RCC 7860 (cell line): Measurements from ENCODE around the gene KRTAP10-9.
"Not testable (repeated sequence)": the region's sequence is repeated elsewhere in the genome, so short reads cannot be mapped to it uniquely, and the experiment has no call there.

Source experiments
- DNase-seq: peaks from one replicate; pipeline ENCODE4 v3.0.0-alpha.2; 2015; ENCODE audit warnings: low spot score
- FAIRE-seq: peaks from 2 replicates; lab custom pipeline; 2012; peaks lifted over from hg19 to GRCh38; lab: Jason Lieb, UNC

The KRTAP10-9 gene

DNA sequence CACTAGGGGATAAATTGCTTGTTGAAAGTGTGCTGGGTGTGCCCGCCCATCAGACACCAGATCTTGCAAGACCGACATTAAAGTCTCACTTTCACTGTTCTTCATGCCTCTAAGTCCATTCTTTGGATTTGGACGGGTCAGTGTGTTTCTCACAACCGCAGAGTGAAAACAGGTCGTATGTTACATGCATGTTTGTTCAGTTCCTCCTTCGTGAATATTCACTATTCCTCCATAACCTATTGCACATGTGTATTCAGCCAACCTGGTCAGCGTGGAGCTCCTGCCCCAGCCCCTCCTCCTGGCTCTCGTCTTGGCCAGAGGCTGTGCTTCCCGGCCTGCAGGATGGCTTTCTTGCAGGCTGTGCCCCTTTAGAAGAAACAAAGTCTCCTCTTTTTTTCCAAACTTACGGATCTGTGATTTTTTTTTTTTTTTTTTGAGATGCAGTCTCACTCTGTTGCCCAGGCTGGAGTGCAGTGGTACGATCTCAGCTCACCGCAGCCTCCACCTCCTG lies 32.4 kb upstream of the KRTAP10-9 start:
- DNase-seq: no peak

DNA sequence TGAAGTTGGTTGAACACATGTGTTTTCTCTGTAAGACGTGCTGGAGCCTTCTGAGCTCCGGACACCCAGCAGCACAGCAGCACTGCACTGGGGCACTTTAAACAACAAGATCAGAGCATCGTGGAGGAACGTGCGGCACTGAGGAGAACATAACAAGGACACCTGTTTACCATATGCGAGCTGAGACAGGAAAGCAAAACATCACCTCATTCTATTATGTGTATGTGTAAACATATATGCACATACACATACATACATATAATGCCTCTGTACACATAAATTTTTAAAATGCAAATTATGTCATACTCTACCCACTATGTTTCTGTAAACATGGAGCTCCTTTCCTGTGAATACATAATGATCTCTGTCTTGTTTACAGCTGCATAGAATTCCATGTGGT lies 31.4 kb upstream of the KRTAP10-9 start:
- DNase-seq (no peak), FAIRE-seq (no peak)

More for the DNA sequence above, 32.4 kb upstream of the KRTAP10-9 start:
- FAIRE-seq: no peak

DNA sequence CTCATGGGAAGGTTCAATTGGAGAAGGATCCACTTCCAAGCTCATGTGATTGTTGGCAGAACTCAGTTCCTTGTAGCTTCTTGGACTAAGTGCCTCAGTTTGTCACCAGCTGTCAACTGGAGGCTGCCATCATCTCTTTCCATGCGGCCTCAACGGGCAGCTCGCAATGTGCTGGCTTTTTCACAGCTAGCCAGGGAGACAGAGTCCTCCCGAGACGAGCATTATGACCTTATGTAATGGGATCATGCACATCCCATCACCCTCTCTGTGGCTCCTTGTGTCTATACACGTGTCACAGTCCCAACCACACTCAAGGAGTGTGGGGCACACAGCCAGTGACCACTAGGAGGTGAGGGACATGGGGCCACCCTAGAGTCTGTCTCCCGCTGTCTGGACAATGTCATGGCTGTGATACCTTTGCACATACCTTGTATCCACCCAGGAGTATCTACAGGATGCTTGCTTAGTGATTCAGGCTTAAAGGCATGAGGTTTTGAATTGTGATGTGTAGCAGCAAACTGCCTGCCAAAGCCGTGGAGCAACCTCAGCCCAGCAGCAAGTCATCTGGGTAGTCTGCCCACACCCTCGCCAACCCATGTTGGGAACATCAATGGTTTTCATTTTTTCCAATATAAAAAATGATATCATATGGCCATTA lies 30.7 kb upstream of the KRTAP10-9 start:
- DNase-seq (peak; percentile 82), FAIRE-seq (no peak)

DNA sequence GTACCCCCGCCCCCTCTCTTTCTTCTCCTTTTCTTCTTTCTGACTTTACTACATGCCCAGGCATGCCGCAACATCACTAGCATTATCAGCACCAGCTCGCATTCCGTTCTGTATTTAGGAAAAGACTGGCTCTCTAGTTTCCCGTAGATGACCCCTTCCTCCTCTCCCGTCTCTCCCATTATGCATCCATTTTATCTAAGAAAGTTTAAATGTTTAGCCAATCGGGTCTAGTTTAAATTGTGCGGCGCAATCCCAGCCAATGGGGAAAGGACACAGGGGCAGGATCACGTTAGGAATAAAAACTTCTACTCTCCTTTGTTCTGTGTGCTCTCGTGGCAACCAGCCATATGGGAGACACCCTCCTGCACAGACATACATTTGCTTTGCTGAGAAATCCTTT lies 28.8 kb upstream of the KRTAP10-9 start:
- DNase-seq (no peak), FAIRE-seq (no peak)

DNA sequence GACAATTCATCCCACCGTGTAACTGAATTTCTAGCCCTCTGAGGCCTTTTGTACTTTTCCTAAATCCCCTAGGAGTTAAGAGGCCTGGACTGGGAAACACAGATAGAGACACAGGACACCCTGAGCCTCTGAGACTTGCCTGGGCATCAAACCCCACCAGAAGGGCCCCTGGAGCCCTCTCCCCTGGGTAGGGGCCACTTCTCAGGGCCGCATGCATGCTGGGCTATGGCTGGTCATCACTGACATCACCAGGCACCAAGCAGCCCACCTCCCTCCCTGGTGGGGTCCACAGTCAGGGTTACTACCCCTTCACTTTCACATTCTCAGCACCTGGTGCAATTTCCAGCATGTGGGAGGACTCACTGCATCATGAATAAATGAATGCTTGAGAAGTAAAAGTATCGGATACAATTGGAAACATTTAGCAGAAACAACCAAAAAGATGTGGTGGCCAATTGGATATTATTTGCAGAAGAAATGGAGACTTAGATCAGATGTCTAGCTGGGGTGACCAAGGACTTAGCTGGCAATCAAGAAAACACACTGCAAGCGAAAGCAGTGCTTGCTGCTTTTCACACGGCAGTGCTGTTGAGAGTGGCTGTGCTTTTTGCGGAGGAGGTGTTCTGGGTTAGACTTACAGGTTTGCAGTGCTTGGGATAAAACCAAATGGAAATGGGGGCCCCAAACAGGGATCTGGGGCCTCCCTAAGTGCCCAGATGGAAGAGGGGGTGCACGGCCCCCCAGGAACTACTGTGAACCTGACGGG lies 27.4 kb upstream of the KRTAP10-9 start:
- DNase-seq: no peak
- no peak for FAIRE-seq

DNA sequence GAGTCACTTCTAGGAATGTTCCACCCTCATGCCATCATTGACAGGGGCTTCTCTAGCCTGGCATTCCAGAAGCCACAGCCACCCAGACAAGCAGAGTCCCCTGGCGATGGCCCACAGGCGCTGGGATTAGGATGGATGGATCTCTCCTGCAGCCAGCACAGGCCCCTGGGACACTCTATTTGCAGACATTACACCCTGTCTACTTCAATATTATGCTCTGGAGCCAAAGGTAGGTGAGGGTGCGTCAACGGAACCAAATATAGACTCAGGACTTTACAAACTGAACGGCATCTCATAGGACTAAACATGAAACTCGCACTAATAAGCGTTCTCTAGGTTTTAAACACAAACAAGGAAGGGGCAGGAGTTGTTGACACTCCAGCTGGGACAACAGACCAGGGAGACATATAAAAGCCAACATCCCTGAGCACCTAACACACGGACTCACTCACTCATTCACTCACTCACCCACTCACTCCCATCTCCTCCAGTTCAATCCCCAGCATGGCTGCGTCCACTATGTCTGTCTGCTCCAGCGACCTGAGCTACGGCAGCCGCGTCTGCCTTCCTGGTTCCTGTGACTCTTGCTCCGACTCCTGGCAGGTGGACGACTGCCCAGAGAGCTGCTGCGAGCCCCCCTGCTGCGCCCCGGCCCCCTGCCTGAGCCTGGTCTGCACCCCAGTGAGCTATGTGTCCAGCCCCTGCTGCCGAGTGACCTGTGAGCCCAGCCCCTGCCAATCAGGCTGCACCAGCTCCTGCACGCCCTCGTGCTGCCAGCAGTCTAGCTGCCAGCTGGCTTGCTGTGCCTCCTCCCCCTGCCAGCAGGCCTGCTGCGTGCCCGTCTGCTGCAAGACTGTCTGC lies 26.5 kb upstream of the KRTAP10-9 start, which contains the start of gene KRTAP10-7:
Gene KRTAP10-7, plus strand, starts transcription at position 480 of the 861 bp plus-strand sequence. Its CDS starts 25 bp downstream, at position 505.
- not testable (repeated sequence) for FAIRE-seq, DNase-seq

DNA sequence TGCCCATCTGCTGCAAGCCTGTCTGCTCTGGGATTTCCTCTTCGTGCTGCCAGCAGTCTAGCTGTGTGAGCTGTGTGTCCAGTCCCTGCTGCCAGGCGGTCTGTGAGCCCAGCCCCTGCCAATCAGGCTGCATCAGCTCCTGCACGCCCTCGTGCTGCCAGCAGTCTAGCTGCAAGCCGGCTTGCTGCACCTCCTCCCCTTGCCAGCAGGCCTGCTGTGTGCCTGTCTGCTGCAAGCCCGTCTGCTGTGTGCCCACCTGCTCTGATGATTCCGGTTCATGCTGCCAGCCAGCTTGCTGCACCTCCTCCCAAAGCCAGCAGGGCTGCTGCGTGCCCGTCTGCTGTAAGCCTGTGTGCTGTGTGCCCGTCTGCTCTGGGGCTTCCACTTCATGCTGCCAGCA lies 25.8 kb upstream of the KRTAP10-9 start:
- DNase-seq, FAIRE-seq: not testable (repeated sequence)

DNA sequence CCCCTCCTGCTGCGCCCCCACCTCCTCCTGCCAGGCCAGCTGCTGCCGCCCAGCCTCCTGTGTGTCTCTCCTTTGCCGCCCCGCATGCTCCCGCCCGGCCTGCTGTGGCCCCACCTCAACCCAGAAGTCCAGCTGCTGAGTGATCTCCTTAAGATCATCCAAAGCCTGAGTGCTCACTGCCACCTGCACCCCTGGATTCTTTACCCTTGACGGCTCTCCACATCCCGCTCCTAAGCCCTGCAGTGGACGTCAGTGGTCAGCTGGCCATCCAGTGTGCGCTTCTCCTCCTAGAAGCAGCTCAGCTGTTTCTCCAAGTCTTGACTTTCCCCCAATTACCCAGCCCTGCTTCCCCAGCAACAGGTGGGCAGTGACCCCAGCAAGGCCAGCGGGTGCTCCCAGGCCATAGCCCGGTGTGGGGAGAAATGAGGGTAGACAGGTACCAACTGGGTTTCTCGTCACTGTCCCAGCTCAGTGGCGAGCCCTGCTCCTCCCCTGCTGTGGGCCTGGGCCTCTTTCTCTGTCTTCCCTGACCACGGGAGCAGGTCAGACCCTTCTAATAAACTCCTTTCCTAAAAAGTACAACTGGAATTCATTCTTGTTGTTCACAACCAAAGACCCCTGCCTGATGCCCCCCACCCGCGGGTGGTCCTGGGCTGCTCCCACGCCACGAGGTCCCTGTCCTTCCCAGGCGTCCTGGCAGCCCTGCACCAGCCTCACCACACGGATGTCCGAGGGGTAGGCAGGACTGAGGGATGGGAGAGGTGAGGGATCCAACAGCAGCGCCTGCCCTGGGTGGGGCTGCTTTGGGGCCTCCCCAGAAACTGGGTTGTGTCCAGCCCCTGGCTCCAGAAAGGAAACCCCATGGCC lies 25.1 kb upstream of the KRTAP10-9 start:
- no peak for FAIRE-seq
- no peak for DNase-seq

DNA sequence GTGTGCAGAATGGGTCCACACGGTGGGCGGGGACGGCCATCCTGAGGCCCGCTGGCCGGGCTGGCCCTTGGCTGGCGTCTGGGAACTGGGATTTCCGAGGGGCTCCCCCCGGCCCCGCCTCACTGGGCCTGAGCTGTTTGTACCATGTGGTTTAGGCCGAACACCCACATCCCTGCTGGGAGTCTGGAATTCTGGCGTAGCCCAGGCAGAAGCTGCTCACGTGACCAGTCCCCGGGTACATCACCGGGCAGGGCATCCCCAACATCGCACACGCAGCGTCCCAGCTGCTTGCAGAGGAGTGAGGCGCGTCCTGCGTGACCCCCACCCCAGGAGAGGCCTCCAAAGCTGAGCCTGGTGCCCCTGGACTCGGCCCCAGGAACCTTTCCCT lies 24.4 kb upstream of the KRTAP10-9 start:
- no peak for DNase-seq

DNA sequence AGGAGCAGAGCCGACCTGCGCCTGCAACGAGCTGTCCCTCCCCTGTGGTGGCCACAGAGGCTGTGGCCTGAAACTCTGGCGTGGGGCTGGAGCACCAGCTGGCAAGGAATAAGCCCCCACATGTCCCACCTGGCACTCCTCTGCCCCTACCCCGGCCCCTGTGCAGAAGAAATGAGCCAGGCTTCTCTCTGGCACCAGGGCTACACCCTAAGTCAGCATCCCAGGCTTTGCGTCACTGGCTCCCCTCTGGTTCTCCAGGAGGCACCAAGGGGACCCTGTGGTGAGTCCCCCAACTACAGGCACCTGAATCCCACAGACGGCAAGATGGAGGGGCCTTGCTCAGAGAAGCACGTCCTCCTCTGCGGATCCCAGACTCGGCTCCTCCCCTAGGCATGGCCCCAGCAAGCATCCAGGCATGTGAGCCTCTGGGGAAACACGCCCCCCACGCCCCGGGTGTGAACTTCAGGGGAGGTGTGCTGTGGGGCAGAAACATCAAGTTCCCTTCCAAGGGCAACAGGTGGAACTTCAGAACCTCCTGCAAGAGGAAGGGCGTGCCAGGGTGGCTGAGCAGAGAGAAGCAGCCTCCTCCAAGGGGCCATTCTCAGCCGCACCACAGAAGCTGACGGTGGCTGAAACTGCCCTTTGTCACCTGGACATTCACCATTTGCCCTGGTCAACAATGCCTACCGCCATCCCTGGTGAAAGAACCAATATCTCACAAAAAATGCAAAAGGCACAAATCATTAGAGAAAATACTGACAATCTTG lies 23.6 kb upstream of the KRTAP10-9 start:
- no peak for FAIRE-seq
- no peak for DNase-seq

More for the DNA sequence above, 24.4 kb upstream of the KRTAP10-9 start:
- FAIRE-seq: no peak

DNA sequence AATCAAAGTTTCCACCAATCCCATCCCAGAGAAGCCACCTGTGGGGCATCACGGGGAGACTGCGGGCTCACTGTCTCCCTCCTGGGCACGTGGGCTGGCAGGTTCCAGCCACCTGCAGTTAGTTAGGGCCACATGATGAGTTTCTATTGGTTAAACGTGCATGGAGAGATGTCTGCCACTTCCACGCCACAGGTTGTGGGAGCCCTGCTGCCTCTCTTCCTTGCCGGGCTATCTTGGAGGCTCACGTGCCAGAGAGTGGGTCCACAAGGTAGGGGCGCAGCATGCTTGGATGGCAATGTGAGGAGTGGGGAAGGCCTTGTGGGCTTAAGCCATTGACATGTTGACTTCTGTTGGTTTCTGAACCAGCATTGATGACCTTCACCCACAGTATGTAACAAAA lies 23.0 kb upstream of the KRTAP10-9 start:
- no peak for FAIRE-seq
- DNase-seq: no peak

DNA sequence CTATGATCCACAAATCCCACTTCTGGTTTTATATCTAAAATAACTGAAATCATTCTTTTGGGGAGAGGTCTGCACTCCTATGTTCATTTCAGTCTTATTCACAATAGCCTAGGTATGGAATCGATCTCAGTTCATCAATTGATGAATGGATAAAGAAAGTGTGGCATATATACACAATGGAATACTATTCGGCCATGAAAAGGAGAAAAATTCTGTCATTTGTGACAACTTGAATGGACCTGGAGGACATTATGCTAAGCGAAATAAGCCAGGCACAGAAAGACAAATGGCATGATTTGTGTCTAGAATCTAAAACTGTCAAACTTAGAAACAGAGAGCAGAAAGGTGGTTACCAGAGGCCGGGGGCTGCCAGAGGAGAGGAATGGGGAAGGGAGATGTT lies 20.4 kb upstream of the KRTAP10-9 start:
- DNase-seq (no peak), FAIRE-seq (no peak)

DNA sequence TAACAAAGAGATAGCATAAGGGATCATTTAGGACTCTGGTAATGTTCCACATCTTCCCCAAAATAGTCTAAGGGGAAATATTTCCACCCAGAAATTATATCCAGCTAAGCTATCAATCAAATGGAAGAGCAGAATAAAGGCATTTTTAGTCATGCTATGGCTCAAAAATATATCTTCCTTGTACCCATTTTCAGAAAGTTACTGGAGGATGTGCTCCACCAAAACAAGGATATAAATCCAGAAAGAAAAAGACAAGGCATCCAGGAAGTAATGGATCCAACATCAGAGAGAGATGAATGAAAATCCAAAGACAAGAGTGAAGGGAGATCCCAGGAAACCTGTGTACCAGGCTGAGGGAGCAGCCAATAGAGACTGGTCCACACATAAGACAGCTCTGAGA lies 17.7 kb upstream of the KRTAP10-9 start:
- DNase-seq (no peak), FAIRE-seq (no peak)

DNA sequence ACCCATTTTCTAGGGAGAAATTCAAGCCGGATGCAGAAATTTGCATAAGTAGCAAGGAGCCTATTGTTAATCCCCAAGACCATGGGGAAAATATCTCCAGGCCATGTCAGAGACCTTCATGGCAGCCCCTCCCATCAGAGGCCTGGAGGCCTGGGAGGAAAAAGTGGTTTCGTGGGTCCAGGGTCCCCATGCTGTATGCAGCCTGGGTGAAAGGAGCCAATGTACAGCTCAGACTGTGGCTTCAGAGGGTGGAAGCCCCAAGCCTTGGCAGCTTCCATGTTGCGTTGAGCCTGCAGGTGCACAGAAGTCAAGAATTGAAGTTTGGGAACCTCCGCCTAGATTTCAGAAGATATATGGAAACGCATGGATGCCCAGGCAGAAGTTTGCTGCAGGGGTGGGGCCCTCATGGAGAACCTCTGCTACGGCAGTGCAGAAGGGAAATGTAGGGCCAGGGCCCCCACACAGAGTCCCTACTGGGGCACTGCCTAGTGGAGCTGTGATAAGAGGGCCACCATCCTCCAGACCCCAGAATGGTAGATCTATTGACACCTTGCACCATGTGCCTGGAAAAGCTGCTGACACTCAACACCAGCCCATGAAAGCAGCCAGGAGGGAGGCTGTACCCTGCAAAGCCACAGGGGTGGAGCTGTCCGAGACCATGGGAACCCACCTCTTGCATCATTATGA lies 16.6 kb upstream of the KRTAP10-9 start:
- not testable (repeated sequence) for FAIRE-seq, DNase-seq

DNA sequence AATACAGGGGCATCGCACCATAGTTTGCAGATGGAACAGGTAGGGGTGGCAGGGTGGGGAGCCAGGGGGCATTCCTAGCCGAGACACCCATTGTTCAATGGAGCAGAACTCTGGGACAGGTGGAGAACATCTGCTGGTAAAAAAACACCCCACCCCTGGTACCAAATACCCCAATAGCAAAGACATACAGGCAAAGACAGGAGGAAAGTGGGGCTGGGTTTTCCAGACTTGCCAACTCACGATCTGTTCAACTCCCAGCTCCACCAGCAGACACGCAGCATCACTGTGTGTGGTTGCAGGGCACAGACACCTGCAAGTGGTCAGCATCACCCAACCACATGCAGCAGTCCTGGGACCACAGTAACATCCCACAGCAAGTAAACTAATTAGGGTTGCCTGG lies 15.3 kb upstream of the KRTAP10-9 start:
- FAIRE-seq (no peak), DNase-seq (no peak)

DNA sequence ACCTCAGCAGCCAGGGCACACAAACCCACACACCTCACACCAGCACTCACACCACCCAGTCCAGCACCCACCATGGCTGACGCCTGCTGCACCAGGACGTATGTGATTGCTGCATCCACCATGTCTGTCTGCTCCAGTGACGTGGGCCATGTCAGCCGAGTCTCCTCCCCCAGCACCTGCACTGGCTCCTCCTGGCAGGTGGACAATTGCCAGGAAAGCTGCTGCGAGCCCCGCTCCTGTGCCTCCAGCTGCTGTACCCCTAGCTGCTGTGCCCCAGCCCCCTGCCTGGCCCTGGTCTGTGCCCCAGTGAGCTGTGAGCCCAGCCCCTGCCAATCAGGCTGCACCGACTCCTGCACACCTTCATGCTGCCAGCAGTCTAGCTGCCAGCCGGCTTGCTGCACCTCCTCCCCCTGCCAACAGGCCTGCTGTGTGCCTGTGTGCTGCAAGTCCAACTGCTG lies 14.8 kb upstream of the KRTAP10-9 start, which contains the start of gene KRTAP10-8:
Gene KRTAP10-8, plus strand, starts transcription at position 51 of the 458 bp plus-strand sequence. Its CDS starts 22 bp downstream, at position 73.
- DNase-seq (no peak), FAIRE-seq (no peak)

DNA sequence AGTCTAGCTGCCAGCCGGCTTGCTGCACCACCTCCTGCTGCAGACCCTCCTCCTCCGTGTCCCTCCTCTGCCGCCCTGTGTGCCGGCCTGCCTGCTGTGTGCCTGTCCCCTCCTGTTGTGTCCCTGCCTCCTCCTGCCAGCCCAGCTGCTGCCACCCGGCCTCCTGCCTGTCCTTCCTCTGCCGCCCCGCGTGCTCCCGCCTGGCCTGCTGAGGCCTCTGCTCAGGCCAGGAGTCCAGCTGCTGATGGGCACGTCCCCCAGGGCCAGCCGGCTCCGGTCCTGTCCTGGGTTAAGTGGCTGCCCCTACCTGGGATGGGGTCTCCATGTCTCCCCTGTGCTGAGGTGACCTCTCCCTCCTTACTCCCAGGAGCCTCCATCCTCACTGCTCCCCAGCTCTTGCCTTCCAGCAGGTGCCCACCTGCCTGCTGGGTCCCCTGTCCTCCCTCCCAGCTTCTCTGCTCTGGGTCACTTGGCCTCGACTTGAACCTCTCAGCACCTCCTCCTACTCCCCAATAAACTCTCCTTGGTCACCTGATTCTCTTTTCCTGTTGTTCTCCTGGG lies 14.1 kb upstream of the KRTAP10-9 start:
- DNase-seq (no peak), FAIRE-seq (no peak)
